Left renal pelvis (tissue), 4 donors: Measurements from ENCODE around the gene MEP1A. TPM values are rescaled to one million over a fixed set of nuclear protein-coding genes. Genes with fewer than 3 reads are reported as not detected.

Experiments used
- polyA plus RNA-seq, 4 donors: library from polyadenylated mRNA; unstranded; fragments of 120-200 nt; gene quantifications; one replicate each; pipeline ENCODE4 v1.2.1, GENCODE V29; 2013; ENCODE audit not compliant: insufficient read length in 4 of 4

MEP1A gene
- polyA plus RNA-seq, 4 donors, result not detected

Other genes starting within 250 kb of the MEP1A start
- gene CYP39A1, start 140.6 kb upstream of the MEP1A start, polyA plus RNA-seq, result 10 to 100 TPM in 1 of 4 donors, 1 to 10 TPM in 3; 8.1 to 13.6 (median 8.7) TPM
- 10 to 100 TPM; 23.0 to 64.9 (median 39.0) TPM for gene SLC25A27, start 140.4 kb upstream of the MEP1A start, polyA plus RNA-seq
- gene TDRD6, start 105.5 kb upstream of the MEP1A start, polyA plus RNA-seq, result 1 to 10 TPM; 1.7 to 6.0 (median 1.9) TPM
- gene PLA2G7, start 58.0 kb upstream of the MEP1A start, polyA plus RNA-seq, result 10 to 100 TPM in 1 of 4 donors, 1 to 10 TPM in 3; 2.7 to 13.5 (median 3.4) TPM
- under 1 TPM in 1 of 4 donors, not detected in 3; 0.11 TPM for gene ANKRD66, start 46.5 kb upstream of the MEP1A start, polyA plus RNA-seq
- 10 to 100 TPM; 16.7 to 34.0 (median 25.9) TPM for gene ADGRF5, start 128.5 kb downstream of the MEP1A start, polyA plus RNA-seq
- gene ADGRF1, start 248.9 kb downstream of the MEP1A start, polyA plus RNA-seq, result 10 to 100 TPM in 3 of 4 donors, under 1 TPM in 1; 0.86 to 58.5 (median 51.7) TPM